ENCODE measurements around the gene RNF125. TPM values are rescaled to one million over a fixed set of nuclear protein-coding genes. Genes with fewer than 3 reads are reported as not detected.

Gene RNF125
- total and polyA plus RNA-seq, 8 donors, result 1.1 to 50.2 (median 3.0) TPM; not detected in 1

DNA sequence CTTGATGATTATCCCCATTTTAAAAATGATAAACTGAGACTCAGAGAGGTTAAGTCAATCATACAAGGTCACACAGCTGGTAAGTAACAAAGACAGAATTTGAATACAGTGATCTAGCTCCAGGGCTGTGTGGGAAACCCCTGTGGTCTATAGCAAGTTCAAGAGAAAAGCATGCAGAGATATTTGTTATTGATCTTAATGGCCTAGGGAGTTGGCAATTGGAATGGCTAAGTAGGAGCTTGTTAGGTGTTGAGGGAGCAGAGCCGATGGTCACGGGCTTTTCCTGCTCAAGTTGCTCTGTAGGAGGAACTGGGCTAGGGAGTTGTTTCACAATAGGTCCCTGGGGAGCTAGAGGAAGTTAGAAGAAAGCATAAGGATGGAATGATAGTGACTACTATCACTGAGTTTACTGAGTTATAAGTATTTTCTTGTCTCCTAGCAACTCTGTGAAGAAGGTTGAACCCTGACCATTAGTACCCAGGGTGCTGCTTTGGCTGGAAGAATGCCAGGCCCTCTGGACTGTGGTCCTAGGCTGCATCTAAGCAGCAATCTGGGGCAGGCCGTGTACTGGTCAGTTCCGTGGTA is 30.0 kb downstream of the RNF125 start:
- Histone ChIP-seq H3K9me3 (no peaks in the 10 kb centered on the region), H3K27me3 (no peaks in the 10 kb centered on the region), H3K4me3 (no peak overlapping the region), H3K4me1 (peaks cover 0 to 32% (median 7%) of the 10 kb centered on the region in 4 donors), H3K36me3 (peaks cover 0 to 11% (median 2%) of the 10 kb centered on the region in 4 donors), H3K27ac (peak overlapping the region in 4 of 5 donors; percentile 7 to 63 (median 44))
- DNase-seq, result peak in 1 of 2 donors; percentile 48
- WGBS, 5 donors, result 64 to 88% (median 79%) methylated on average over 4 of the region's 4 CpGs
- TF ChIP-seq EP300 (IDR thresholded peaks at IDR 0.05) (no peak), POLR2AphosphoS5 (IDR thresholded peaks at IDR 0.05) (no peak), POLR2A (IDR thresholded peaks at IDR 0.05) (no peak)
- TF ChIP-seq, protein P1, sequence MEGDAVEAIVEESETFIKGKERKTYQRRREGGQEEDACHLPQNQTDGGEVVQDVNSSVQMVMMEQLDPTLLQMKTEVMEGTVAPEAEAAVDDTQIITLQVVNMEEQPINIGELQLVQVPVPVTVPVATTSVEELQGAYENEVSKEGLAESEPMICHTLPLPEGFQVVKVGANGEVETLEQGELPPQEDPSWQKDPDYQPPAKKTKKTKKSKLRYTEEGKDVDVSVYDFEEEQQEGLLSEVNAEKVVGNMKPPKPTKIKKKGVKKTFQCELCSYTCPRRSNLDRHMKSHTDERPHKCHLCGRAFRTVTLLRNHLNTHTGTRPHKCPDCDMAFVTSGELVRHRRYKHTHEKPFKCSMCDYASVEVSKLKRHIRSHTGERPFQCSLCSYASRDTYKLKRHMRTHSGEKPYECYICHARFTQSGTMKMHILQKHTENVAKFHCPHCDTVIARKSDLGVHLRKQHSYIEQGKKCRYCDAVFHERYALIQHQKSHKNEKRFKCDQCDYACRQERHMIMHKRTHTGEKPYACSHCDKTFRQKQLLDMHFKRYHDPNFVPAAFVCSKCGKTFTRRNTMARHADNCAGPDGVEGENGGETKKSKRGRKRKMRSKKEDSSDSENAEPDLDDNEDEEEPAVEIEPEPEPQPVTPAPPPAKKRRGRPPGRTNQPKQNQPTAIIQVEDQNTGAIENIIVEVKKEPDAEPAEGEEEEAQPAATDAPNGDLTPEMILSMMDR (IDR thresholded peaks at IDR 0.05), result no peak
- intact Hi-C loops (cut with DNase I; ENCODE audit: low total_unique reads), result no loop called here

DNA sequence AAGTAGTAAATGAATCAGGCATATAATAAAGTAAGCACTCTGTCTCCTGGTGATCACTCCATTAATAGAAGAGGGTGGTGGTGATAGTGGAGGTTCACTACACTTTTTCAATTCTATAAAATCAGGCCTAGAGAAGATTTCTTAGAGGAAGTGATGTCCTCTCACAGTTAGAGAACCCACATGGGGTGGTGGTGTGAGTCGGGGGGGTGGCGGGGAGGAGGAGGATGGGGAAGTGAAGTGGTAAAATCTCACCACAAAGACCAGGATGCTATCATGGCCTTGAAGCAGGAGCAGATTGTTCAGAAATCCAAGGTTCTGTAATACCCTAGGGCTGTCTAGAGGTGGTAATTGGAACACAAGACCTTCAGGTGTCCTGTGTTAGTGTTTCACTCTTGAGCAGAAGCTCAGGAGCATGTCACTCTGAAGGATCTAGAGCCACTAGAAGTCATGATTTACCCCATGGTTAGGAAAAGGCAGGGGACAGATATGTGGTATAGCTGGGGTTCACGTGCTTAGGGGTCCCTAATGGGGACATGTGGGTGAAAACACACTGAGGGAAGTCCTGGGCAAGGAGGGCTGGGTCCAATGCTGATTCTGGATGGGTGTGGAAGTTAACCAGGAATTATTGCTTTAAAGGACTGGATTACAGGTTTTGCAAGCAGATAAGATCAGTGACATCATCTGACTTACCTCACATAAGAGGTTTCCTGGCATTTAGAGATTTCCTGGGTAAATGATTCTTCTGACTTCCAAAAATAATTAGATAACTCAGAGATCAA is 31.0 kb downstream of the RNF125 start:
- Histone ChIP-seq H3K9me3 (no peaks in the 10 kb centered on the region), H3K4me3 (no peak overlapping the region), H3K36me3 (peaks cover 0 to 11% (median 2%) of the 10 kb centered on the region in 4 donors), H3K4me1 (peaks cover 0 to 23% (median 7%) of the 10 kb centered on the region in 4 donors), H3K27me3 (no peaks in the 10 kb centered on the region), H3K27ac (peak overlapping the region in 3 of 5 donors; percentile 7 to 63 (median 45))
- peak; percentile 29 to 34 for DNase-seq
- TF ChIP-seq POLR2A (IDR thresholded peaks at IDR 0.05) (no peak), EP300 (IDR thresholded peaks at IDR 0.05) (no peak), POLR2AphosphoS5 (IDR thresholded peaks at IDR 0.05) (no peak)
- TF ChIP-seq, protein P1 (IDR thresholded peaks at IDR 0.05), result no peak
- 60 to 87% (median 79%) methylated on average over 3 of the region's 3 CpGs for WGBS, 5 donors
- intact Hi-C loops (cut with DNase I; ENCODE audit: low total_unique reads), result no loop called here

- H3K4me1 ChIP-seq, result no peaks in the 10 kb centered on the region
- no peaks in the 10 kb centered on the region for H3K27me3 ChIP-seq
- peak in 1 of 2 donors; percentile 16 for DNase-seq
- H3K36me3 ChIP-seq, result peaks cover 0 to 6% (median 0%) of the 10 kb centered on the region in 4 donors
- no peak overlapping the region for H3K4me3 ChIP-seq
- intact Hi-C loops (cut with DNase I; ENCODE audit: low total_unique reads), result no loop called here
- TF ChIP-seq POLR2AphosphoS5 (IDR thresholded peaks at IDR 0.05), result no peak
- TF ChIP-seq, protein P1 (IDR thresholded peaks at IDR 0.05), result no peak
- WGBS, 5 donors, result 76 to 90% (median 86%) methylated on average over 3 of the region's 3 CpGs
- H3K27ac ChIP-seq, result no peak overlapping the region
- H3K9me3 ChIP-seq, result no peaks in the 10 kb centered on the region
These were observed 38.2 kb downstream of the RNF125 start for GRCh38 chr18:32056613-32057358.

GRCh38 chr18:32057624-32058165 is 39.1 kb downstream of the RNF125 start:
- no peaks in the 10 kb centered on the region for H3K9me3 ChIP-seq
- no peak overlapping the region for H3K4me3 ChIP-seq
- no peak overlapping the region for H3K27ac ChIP-seq
- peaks cover 0 to 6% (median 0%) of the 10 kb centered on the region in 4 donors for H3K36me3 ChIP-seq
- intact Hi-C loops (cut with DNase I; ENCODE audit: low total_unique reads), result no loop called here
- DNase-seq, result no peak
- no peaks in the 10 kb centered on the region for H3K27me3 ChIP-seq
- no peaks in the 10 kb centered on the region for H3K4me1 ChIP-seq
- TF ChIP-seq POLR2A (IDR thresholded peaks at IDR 0.05) (no peak), EP300 (IDR thresholded peaks at IDR 0.05) (no peak), POLR2AphosphoS5 (IDR thresholded peaks at IDR 0.05) (no peak)
- TF ChIP-seq, protein P1 (IDR thresholded peaks at IDR 0.05), result no peak
- WGBS, 5 donors, result 83 to 90% (median 85%) methylated on average over 7 of the region's 7 CpGs

Data from stomach (tissue), 9 donors.